Ramos (cell line): ENCODE measurements around the gene ATMIN.

Experiments used
- in situ Hi-C: fragments of 300-500 bp; cut with MboI; formaldehyde crosslinking; loops from one replicate; pipeline ENCODE4 v1.14.3; 2022; ENCODE audit warnings: low sequenced_read_pairs; ENCODE audit not compliant: unreplicated experiment

The ATMIN gene

DNA sequence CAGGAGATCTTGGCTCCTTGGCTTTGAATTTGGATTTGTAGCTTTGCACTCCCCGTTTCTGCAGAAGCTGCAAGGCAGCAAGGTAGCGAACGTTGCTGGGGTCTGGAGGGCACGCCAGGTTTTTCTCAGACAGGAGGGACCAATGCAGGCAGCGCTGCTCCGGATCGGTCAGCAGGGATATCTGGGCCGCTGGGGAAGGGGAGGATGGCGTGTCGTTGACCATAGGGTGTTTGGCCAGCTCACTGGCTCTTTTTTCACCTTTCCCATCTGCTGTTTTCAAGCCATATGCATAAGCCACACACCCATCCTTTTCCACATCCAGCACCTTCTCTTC is 25.6 kb downstream of the ATMIN start:
- in situ Hi-C loops = no loop called here

GRCh38 chr16:81061871-81062608 is 26.4 kb downstream of the ATMIN start:
- in situ Hi-C loops = no loop called here

- in situ Hi-C loops = no loop called here
Measured at GRCh38 chr16:81066681-81067080, 31.0 kb downstream of the ATMIN start.

DNA sequence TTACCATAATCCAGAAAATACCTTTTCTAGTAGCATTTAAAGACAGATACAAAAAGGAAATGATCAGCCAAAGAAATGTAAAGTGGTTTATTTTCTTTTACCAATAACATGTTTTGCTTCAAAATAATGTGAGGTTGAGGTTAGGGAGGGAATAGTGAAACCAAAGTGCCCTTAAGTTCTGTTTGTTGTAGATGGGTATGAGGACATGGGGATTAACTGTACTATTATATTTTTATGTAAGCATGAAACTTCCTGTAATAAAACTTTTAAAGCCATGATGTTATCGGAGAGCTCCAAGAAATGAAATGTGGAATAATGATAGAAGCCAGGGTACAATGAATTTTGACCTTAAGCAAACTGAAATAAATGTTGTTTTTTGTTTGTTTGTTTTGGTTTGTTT is 31.5 kb downstream of the ATMIN start:
- in situ Hi-C loops = no loop called here

DNA sequence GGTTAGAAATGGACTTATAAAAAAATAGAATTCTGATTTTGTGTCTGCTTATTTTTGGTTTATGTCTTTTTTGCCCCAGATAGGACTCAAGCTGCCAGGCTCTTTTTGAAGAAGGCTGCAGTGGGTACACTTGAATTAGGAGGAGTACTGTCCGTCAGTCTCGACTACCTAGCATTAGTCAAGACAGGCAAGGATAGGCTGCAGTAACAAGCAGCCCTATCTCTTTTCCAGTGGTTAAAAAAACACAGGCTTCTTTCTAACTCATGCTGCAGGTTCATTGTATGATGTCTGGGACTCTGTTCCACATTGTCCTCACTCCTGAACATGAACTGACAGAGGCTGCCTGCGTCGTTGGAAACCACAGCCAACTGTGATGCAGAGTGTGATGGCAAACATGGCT is 33.4 kb downstream of the ATMIN start:
- in situ Hi-C loops = no loop called here

DNA sequence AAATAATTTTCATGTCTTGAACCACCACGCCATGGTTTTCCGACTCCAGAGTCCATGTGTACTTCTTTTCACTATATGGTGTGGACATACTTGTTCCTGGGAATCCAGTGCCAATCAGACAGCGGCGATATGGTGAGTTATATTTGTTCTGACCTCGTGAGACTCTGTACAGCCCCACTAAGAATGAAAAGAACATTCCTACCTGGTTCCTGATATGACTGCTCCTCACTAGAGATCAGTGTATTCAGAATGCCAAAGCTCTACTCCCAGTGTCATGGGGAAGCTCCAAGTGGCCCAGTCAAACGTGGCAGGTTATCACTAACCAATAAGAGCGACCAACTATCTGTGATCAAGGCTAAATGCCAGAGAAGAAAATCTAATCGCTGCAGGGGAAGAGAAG is 35.3 kb downstream of the ATMIN start:
- in situ Hi-C loops = no loop called here

GRCh38 chr16:81071805-81072204 is 36.2 kb downstream of the ATMIN start:
- in situ Hi-C loops = no loop called here

DNA sequence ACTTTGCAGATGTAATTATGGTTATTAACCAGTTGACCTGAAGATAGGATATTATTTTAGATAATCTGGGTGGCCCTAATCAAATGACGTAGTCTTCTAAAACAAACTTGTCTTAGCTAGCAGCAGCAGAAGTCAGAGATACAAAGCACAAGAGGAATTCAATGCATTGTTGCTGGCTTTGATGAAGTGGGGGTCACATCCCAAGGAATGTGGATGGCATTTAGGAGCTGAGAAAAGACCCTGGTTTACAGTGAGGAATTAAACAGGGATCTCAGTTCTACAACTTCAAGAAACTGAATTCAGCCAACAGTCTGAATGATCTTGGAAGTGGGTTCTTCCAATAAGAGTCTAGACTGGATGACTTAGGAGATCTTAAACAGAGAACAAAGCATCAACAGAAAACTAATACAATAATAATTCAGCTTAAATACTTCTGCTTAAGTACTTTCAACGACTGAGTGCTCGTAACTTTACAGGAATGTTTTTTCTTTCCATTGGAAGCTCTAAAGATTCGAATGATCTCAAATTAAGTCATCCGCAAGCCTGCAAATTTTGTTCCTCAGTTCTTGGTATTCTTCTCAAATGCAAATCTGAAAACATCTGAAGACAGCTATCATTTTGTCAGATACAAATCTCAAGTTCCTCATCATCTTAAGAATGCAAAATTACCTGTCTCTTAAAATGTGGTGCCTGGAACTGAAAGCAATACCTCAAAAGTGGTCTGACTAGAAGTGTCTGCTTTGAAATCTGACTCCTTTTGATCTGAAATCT is 38.1 kb downstream of the ATMIN start:
- in situ Hi-C loops = no loop called here

DNA sequence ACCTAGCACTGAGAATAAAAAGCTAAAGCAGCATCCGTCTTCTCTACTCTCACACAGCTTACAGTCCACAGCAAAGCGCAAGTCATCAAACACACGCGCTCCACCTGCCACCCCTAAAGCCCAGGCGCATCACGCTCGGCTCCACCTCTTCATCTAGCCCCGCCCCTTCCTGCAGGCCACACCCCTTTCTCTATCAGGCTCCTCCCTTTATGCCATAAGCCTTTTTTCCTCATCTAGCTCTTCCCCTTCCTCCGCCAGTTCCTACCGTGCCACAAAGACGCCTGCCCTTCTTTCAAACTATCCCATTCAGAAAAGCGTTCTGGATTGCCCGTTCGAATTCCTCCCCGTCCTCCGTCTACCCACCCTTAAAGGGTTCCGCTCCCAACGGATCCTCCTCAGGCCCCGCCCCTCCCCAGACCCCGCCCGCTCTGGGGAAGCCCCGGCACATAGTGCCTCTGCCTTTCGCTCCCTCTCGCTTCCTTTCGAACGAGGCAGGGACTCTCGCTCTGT is 41.0 kb downstream of the ATMIN start:
- in situ Hi-C loops = no loop called here

- in situ Hi-C loops = no loop called here
Measured at GRCh38 chr16:81077076-81077940, 41.7 kb downstream of the ATMIN start, which contains the start of gene C16orf46. C16orf46 (minus strand) TSS chr16:81077238; CDS start chr16:81063955, 13,283 bp downstream.

- in situ Hi-C loops = no loop called here
Measured at GRCh38 chr16:81080233-81080632, 44.6 kb downstream of the ATMIN start.

DNA sequence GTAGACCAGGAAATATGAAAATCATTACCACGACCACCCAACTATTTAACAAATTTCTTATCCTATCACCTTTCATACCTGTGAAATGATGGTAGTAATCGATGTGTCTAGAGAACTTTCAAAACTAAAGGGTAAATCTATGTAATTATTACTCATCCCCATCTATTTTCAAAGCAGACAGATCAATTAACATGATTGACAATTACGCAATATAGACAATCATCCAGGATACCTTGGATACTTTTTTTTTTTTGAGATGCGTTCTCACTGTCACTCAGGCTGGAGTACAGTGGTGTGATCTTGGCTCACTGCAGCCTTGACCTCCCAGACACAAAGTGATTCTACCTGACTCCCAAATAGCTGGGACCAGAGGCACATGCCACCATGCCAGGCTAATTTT is 45.4 kb downstream of the ATMIN start:
- in situ Hi-C loops = no loop called here

DNA sequence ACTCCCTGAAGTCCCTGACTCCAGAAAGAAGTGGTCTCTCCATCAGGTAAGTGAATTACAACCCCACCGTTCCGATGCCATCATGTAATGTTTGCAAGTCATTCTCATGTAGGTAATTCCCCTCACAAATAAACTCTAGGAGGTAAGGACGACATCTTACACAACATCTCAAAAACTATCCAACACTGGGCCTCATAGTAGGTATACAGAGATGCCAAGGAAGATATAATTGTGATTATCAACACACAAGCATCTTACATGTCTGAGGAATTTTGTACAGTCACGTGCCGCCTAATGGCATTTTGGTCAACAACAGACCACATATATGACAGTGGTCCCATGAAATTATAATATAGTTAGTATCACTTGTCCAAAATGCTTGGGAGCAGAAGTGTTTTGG is 53.2 kb downstream of the ATMIN start:
- in situ Hi-C loops = no loop called here

DNA sequence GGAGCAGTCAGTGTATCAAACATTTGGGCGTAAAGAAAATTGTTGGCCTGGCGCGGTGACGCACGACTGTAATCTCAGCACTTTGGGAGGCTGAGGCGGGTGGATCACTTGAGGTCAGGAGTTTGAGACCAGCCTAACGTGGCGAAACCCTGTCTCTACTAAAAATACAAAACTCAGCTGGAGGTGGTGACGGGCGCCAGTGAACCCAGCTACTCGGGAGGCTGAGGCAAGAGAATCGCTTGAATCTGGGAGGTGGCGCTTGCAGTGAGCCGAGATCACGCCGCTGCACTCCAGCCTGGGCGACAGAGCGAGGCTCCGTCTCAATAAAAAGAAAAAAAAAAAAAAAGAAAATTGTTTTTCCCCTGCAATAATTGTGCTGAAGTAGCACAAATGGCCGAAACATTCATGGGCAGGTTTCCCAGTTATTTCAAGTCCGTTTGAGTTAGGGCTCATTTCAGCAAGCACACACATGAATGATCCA is 59.2 kb downstream of the ATMIN start:
- in situ Hi-C loops = no loop called here

DNA sequence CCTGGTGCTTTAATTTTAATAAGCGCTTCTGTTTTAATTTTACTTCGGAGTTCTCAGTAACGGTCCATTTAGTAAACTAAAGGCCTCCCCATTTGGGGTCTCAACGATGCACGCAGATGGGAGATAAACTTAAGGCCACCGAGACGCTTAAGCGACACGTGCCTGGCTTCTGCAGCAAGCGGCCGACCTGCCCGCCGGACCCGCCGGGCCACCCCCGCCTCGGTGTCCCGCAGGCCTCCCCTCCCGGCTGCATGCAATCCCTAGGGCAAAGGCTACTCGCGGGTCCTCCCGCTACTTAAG is 60.0 kb downstream of the ATMIN start:
- in situ Hi-C loops = no loop called here

DNA sequence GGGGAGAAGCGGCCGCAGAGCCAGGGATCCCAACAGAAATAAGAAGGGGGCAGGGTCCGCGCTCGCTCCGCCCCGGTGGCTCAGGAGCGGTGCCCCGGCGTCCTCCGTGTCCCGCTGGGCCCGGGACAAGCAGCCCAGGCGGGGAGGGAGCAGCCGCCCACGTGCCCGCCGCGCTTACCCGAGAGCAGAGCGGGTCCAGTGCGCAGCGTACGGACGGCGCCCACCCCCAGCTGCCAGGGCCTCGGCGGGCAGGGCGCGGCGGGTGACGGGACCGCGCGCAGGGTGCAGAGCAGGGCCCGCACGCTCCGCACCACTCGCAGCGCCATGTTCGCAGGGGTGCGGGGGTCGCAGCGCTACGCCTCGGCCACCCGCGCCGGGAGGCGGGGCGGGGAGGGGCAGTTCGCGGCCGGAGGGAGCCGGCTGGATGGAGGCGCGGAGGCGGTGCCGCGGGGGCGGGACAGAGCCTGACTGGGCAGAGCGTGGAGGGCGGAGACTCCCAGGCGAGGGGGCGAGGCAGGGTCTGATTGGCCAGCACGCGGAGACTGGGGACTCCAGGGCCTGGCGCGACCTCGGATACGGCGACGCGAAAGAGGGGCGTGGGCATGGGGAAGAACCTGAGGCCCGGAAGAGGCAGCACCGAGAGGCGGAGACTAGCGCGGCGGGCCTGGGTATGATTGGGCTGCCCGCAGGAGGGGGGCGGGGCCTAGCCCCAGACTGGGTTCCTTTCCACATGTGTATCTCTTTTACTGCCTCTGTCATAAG is 60.5 kb downstream of the ATMIN start, which contains the start of gene GCSH:
Gene GCSH, minus strand, starts transcription at position 443 of the 762 bp plus-strand sequence. Its CDS starts 117 bp downstream, at position 326.
- in situ Hi-C loops = no loop called here

GRCh38 chr16:81096715-81097208 is 61.1 kb downstream of the ATMIN start:
- in situ Hi-C loops = no loop called here
